ENCODE measurements around the gene SUCNR1.
"Not testable (repeated sequence)": the region's sequence is repeated elsewhere in the genome, so short reads cannot be mapped to it uniquely, and the experiment has no call there.

SUCNR1 gene

DNA sequence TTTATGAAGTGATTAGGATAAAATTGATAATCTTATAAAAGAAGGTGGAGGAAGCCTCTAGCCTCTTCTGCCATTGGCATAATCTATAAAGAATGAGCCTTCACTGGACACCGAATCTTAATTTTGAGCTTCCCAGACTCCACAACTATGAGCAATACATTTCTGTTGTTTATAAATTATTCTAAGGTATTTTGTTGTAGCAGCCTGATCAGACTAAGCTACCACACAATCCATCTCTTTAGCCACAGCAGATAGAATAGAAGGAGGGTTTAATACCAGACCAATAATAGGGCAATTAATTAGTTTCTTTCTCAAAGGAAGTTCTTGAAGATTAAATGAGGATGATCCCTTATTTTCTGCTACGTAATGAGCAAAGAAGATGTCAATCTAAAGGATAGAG, 33.3 kb downstream of the SUCNR1 start:
- no peak overlapping the region for H3K27ac Mint-ChIP-seq
- no peak overlapping the region for H3K4me3 Mint-ChIP-seq
- H3K9me3 Mint-ChIP-seq, result no peaks in the 10 kb centered on the region
- no peaks in the 10 kb centered on the region for H3K36me3 Mint-ChIP-seq
- peaks cover 3% of the 10 kb centered on the region for H3K4me1 Mint-ChIP-seq
- DNase-seq (ENCODE audit: low spot score in 2 of 2), result no peak
- ATAC-seq, result no peak

DNA sequence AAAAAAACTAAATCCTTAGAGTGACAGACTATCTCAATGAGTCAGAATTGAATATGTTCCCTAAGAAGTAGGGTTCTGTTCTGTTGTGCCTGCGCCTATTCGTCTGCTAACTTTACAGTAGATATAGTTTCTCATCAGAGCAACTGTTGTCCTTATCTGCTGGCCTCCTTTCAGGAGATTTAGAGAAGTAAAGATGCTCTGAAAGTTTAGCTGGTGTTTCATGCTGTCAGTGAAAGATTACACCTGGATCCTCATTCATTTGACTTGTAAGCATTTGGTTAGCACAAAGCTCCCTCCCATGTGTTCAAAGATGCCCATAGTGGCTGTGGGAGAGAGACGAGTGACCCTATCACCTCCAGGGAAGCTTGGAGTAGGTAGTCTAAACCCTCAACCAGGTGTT, 35.0 kb downstream of the SUCNR1 start:
- DNase-seq (ENCODE audit: low spot score in 2 of 2), result no peak
- Mint-ChIP-seq H3K4me3 (no peak overlapping the region), H3K27ac (no peak overlapping the region), H3K36me3 (no peaks in the 10 kb centered on the region), H3K9me3 (no peaks in the 10 kb centered on the region), H3K4me1 (no peaks in the 10 kb centered on the region)
- ATAC-seq, result no peak

DNA sequence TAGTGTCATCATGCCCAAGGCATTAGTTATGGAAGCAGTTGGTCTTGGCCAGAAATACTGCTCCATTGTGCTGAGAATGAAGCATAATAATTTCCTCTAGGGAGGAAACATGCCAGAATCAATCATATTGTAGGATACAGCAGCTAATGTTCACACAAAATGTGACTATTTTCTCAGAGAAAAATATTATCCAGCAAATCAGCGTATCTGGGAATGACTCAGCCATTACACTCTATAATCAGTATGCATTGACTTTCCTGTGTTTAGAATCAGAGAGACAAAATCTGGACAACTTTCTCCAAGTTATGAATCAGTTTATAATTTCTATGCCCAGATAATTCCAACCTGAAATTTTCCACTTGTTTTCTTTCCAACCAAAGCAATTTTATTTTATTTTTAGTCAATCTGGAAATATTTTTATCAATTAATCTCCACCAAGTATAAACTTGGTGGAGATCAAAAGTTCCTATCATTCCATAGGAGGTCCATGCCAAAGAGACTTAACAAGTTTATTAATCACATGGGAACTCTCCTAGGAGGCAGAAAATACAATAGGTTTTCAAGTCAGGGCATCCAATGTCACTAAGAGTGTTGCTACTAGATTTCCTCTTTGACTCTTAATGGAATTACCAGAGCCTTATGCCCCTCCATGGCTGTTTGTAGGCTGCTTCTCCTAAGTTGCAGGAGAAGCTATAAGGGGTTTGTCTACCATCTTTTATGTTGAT, 36.4 kb downstream of the SUCNR1 start:
- no peaks in the 10 kb centered on the region for H3K9me3 Mint-ChIP-seq
- no peak overlapping the region for H3K4me3 Mint-ChIP-seq
- H3K36me3 Mint-ChIP-seq, result no peaks in the 10 kb centered on the region
- H3K4me1 Mint-ChIP-seq, result no peaks in the 10 kb centered on the region
- no peak for ATAC-seq
- DNase-seq (ENCODE audit: low spot score in 2 of 2), result no peak
- no peak overlapping the region for H3K27ac Mint-ChIP-seq

DNA sequence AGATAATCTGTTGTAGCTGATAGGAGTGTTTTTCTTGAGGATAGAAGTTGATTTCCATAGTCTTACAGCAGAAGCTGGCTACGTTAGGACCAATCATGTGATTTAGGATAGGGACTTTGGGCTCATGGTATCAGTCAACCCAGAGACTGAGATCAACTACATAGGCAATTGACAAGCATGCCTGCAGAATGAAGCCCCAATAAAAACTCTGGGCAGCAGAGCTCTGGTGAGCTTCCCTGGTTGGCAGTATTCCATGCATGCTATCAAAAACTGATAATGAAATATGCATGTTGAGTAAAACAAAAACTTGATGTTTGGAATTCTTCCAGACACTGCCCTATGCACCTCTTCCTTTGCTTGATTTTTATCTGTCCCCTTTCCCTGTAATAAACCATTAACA, 38.0 kb downstream of the SUCNR1 start:
- ATAC-seq, result no peak
- Mint-ChIP-seq H3K4me3 (no peak overlapping the region), H3K9me3 (no peaks in the 10 kb centered on the region)

DNA sequence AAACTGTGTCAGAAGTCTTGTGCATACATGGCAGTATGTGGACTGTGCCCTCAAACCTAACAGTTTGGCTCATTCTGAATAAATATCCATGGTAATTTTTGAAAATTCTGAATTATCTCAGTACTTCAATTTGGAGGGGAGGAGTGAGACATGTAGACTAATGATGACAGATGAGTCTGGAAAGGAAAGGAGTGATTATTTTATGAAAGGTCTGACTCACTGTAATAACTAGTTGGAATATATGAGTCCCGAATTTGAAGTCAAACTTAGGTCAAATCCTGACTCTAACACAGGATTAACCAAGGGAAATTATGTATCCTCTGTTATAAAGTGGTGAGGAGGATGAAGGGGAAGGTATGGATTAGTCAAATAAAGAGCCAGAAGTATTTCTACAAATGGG, 38.6 kb downstream of the SUCNR1 start:
- H3K36me3 Mint-ChIP-seq, result no peaks in the 10 kb centered on the region
- no peak overlapping the region for H3K27ac Mint-ChIP-seq
- no peak for DNase-seq (ENCODE audit: low spot score in 2 of 2)
- H3K4me1 Mint-ChIP-seq, result no peaks in the 10 kb centered on the region
- H3K4me3 Mint-ChIP-seq, result no peak overlapping the region
- H3K9me3 Mint-ChIP-seq, result no peaks in the 10 kb centered on the region
- no peak for ATAC-seq

More for the DNA sequence above, 38.0 kb downstream of the SUCNR1 start:
- DNase-seq (ENCODE audit: low spot score in 2 of 2), result no peak
- no peaks in the 10 kb centered on the region for H3K36me3 Mint-ChIP-seq
- no peak overlapping the region for H3K27ac Mint-ChIP-seq
- H3K4me1 Mint-ChIP-seq, result no peaks in the 10 kb centered on the region

DNA sequence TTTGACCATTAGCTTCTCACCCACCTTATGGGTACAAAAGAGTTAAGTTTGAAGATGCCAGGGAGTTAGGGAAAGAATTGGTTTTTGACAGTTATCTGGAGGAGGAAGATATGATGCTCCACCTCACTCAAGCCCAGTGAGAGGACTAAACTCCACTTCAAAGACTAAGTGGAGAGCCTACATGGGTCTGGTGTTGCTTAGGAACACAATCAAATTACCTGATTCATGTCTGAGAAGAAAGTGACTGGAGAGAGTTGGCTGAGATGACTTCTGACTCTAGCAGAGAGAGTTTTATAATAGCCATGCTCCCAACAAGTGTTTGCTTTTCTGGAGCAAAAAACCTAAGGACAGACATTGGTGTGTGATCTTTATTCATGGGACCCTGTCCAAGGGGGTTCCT, 43.3 kb downstream of the SUCNR1 start:
- Mint-ChIP-seq H3K36me3 (no peaks in the 10 kb centered on the region), H3K9me3 (no peaks in the 10 kb centered on the region), H3K4me3 (no peak overlapping the region), H3K4me1 (peaks cover 6% of the 10 kb centered on the region), H3K27ac (no peak overlapping the region)
- no peak for ATAC-seq
- no peak for DNase-seq (ENCODE audit: low spot score in 2 of 2)

DNA sequence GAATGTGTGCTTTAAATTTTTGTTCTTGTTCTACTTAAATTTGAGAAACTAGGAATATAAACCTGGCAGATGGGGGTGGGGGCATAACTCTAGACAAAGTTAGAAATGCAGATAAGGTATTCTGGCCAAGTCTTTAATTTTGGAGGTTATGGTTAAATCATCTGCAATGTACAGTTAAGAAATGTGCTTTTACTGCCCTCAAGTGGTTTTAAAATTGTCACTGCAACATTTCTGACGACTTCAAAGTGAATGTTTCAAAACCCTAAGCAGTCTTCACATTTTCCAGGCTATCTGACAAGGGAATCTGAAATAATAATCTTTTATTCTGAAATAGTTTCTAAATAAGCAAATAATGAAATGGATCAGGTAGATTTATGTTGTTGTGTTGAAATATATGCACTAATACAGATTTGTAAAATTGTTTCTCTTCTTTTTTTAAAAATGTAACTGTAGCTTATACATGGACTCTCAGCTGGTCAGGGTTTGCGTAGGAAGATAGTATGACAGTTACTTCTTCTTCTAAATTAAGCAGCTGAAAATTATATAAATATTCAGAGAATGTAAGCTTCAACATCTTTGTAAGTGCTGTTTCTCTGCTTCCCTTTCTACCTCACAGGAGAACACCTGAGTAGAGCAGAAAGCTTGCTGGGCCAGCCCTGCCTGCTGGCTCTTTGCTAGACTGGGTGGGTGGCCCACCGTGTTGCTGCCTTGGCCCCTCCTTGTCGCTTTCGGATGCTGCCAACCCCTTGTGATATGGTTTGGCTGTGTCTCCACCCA, 45.0 kb downstream of the SUCNR1 start:
- Mint-ChIP-seq H3K9me3 (no peaks in the 10 kb centered on the region), H3K36me3 (no peaks in the 10 kb centered on the region), H3K27ac (no peak overlapping the region), H3K4me1 (peaks cover 6% of the 10 kb centered on the region), H3K4me3 (no peak overlapping the region)
- DNase-seq (ENCODE audit: low spot score in 2 of 2) (no peak), ATAC-seq (peak; percentile 48)

DNA sequence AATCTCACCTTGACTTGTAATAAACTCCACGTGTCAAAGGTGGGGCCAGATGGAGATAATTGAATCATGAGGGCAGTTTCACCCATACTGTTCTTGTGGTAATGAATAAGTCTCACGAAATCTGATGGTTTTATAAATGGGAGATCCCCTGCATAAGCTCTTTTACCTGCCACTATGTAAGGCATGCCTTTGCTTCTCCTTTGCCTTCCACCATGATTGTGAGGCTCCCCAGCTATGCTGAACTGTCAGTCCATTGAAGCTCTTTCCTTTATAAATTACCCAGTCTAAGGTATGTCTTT, 45.5 kb downstream of the SUCNR1 start:
- Mint-ChIP-seq H3K4me1 (peaks cover 6% of the 10 kb centered on the region), H3K9me3 (no peaks in the 10 kb centered on the region), H3K4me3 (no peak overlapping the region), H3K27ac (no peak overlapping the region), H3K36me3 (no peaks in the 10 kb centered on the region)
- DNase-seq (ENCODE audit: low spot score in 2 of 2) (no peak), ATAC-seq (peak; percentile 49)

DNA sequence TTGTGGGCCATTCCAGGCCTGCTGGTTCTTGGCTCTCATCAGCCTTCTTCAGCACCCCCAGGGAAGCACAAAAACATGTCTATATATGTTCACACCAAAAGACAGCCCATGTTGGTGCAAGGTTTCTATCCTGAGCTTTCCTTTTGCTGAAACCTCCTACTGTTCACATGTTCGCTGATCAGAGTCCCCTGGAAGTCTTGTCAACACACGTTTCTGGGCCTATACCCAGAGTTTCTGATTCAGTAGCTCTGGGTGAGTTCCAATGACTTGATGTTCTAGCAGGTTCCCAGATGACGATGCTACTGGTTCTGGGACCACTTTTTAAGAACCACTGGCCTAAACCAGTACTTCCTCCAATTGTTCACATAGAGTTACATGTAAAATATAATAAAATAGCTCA, 46.0 kb downstream of the SUCNR1 start:
- Mint-ChIP-seq H3K27ac (no peak overlapping the region), H3K4me3 (no peak overlapping the region), H3K4me1 (peaks cover 6% of the 10 kb centered on the region), H3K36me3 (no peaks in the 10 kb centered on the region), H3K9me3 (no peaks in the 10 kb centered on the region)
- no peak for DNase-seq (ENCODE audit: low spot score in 2 of 2)
- no peak for ATAC-seq

DNA sequence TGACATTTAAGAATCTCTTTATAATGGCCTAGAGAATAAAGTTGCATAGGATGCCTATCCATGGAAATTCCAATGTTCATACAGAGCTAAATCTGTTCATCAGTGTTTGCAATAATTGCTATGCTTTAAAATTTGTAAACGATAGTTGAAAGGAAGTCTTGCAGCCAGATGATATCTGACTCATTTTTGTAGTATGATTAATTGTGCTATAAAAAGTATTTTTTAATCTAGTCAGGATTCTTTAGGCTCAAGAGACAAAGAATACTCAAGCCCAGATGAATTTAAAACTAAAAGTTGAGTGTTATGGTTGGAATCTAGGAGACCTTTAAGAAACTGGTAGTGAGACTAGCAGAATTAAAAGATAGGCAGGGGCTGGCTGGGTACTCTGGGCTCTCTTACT, 50.5 kb downstream of the SUCNR1 start:
- no peak for DNase-seq (ENCODE audit: low spot score in 2 of 2)
- no peak for ATAC-seq
- H3K4me1 Mint-ChIP-seq, result peaks cover 4% of the 10 kb centered on the region
- H3K27ac Mint-ChIP-seq, result no peak overlapping the region
- H3K36me3 Mint-ChIP-seq, result no peaks in the 10 kb centered on the region
- no peaks in the 10 kb centered on the region for H3K9me3 Mint-ChIP-seq
- H3K4me3 Mint-ChIP-seq, result no peak overlapping the region

DNA sequence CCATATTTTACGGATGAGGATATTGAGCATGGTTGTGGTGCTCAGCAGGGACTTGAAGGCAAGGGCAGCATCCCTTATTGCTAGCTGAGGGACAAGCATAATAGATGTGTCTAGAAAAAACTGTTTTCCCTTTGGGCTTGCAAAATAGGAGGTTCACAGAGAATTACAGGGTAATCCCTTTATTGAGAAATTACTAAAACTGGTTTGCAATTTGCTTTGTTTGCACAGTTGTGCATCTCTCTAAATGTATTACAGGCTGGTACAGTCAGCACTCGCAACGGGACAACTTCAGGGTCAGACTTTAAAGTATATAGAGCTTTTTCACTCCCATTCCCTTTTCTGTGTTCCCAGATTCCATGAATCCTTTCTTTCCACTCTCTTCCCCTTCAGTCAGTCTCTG, 51.3 kb downstream of the SUCNR1 start:
- Mint-ChIP-seq H3K36me3 (no peaks in the 10 kb centered on the region), H3K4me3 (no peak overlapping the region), H3K9me3 (no peaks in the 10 kb centered on the region), H3K27ac (no peak overlapping the region), H3K4me1 (no peaks in the 10 kb centered on the region)
- DNase-seq (ENCODE audit: low spot score in 2 of 2), result no peak
- ATAC-seq, result no peak

DNA sequence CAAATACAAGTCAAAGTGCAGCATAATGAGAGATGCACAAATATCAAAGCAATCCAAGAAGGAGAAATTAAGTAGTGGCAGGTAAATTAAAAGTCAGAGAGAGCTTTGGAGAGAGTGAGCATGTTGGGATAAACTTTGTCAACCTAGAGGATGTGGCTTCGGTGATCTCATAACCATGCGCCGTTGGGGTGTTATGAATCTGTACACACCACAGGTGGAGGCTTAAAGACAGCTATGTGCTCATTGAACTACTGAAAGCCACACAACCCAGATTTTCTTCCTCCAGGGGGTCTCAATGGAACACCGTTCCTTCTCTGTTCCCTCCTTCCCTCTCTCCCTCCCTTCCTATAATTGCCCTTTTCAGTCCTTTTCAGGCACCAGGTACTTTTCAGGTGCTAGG, 52.0 kb downstream of the SUCNR1 start:
- no peak overlapping the region for H3K27ac Mint-ChIP-seq
- H3K4me3 Mint-ChIP-seq, result no peak overlapping the region
- DNase-seq (ENCODE audit: low spot score in 2 of 2) (no peak), ATAC-seq (peak; percentile 96)
- no peaks in the 10 kb centered on the region for H3K9me3 Mint-ChIP-seq
- no peaks in the 10 kb centered on the region for H3K36me3 Mint-ChIP-seq
- no peaks in the 10 kb centered on the region for H3K4me1 Mint-ChIP-seq

DNA sequence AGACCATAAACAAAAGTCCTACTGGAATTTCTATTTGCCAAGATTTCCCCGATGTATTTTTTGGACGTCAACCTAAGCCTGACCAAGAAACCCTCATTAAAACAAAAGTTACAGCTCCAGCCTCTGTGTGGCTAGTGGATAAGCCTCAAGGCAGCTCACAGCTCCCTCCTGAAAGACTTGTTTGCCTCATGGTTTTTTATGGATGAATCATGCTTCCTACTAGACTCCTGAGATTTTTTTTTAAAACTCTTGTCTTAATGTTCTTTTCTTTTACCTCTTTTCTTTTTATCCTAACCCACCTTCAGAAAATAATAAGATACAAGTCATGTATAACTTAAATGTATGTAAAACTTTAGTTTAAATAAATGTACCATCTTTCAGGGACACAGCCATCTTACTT, 52.4 kb downstream of the SUCNR1 start:
- no peak for DNase-seq (ENCODE audit: low spot score in 2 of 2)
- Mint-ChIP-seq H3K4me1 (no peaks in the 10 kb centered on the region), H3K27ac (no peak overlapping the region), H3K4me3 (no peak overlapping the region), H3K36me3 (no peaks in the 10 kb centered on the region), H3K9me3 (no peaks in the 10 kb centered on the region)
- ATAC-seq, result no peak

DNA sequence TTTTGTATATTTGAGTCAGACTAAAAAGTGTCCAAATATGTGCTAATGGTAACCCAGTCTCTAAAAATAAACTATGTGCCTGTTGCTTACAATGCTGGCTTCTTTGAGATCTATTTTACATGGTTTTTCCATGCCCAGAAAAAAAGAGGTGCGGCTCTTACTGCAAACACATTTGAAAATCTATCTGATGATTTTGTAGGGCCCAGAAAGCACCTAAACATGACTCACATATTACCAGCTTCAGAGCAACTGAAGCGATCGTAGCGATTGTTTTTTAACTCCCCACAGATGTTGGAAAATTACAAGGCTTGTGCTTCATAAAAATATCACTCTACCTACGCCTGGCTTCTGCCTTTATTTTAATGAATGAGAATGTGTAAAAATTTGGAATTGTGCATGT, 53.5 kb downstream of the SUCNR1 start:
- Mint-ChIP-seq H3K4me1 (no peaks in the 10 kb centered on the region), H3K4me3 (no peak overlapping the region), H3K27ac (no peak overlapping the region), H3K36me3 (no peaks in the 10 kb centered on the region), H3K9me3 (no peaks in the 10 kb centered on the region)
- ATAC-seq, result no peak
- no peak for DNase-seq (ENCODE audit: low spot score in 2 of 2)

DNA sequence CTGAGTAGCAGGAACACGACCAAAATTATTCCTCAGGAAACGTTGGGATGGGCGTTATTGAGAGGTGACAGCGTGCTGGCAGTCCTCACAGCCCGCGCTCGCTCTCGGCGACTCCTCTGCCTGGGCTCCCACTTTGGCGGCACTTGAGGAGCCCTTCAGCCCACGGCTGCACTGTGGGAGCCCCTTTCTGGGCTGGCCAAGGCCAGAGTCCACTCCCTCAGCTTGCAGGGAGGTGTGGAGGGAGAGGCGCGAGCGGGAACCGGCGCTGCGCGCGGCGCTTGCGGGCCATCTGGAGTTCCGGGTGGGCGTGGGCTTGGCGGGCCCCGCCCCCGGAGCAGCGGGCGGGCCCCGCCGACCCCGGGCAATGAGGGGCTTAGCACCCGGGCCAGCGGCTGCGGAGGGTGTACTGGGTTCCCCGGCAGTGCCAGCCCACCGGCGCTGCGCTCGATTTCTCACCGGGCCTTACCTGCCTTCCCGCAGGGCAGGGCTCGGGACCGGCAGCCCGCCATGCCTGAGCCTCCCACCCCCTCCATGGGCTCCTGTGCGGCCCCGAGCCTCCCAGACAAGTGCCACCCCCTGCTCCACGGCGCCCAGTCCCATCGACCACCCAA, 54.6 kb downstream of the SUCNR1 start:
- ATAC-seq; H3K36me3 Mint-ChIP-seq; H3K9me3 Mint-ChIP-seq; H3K4me3 Mint-ChIP-seq; DNase-seq (ENCODE audit: low spot score in 2 of 2); H3K27ac Mint-ChIP-seq; H3K4me1 Mint-ChIP-seq: not testable (repeated sequence)

DNA sequence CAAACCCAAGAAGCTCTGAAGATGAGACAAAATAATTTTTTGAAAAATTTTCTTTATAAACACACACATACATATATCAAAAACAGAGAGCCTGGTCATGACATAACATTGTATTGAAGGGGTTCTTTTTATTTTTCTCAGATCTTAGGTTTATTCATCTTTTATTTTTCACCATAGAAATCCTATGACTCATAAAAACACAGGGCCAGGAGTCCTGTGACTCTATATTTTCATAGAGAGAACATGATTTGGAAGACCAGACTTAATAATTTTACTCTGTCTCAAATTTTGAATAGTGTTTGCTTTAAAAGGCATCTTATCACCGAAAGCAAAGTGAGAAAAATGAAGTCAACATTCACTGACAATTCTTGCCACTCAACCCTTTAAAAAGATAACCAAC, 57.7 kb downstream of the SUCNR1 start:
- Mint-ChIP-seq H3K36me3 (no peaks in the 10 kb centered on the region), H3K9me3 (no peaks in the 10 kb centered on the region), H3K4me3 (no peak overlapping the region), H3K4me1 (no peaks in the 10 kb centered on the region), H3K27ac (no peak overlapping the region)
- DNase-seq (ENCODE audit: low spot score in 2 of 2) (no peak), ATAC-seq (no peak)
